Measurements from ENCODE around the gene SIGLEC1. TPM values are rescaled to one million over a fixed set of nuclear protein-coding genes. Genes with fewer than 3 reads are reported as not detected.

Gene SIGLEC1
- total RNA-seq = not detected in 2 replicates

DNA sequence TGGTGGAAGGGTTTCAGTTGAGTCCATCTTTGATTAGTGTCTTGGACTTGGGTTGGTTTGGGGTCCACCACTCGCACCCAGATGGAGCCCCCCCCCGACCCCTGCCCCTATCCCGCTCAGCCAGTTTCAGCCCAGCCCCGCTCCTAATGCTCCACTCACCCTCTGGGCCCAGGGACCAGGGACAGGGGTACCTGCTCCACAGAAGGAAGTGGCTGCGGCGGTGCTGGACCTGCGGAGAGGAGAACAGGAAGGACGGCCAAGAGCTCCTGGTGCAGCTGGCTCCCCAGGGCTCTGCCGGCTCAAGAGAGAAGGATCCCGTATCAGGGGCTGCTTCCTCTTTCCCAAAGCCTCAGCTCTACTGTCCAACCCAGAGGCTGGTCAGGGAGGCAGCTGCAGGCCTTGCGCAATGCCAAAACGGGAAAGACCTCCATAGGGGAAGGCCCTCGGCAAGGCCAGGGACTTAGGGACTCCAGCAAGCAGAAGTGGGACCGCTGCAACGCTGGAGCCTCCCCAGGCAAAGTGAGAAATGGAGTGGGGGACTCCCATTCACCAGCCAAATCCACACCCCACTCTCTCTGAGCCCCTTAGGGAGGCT, at the start of gene SIGLEC1:
TSS of gene SIGLEC1 (minus strand) at position 322 of the 595 bp plus-strand sequence. CDS start 5,472 bp downstream, outside the sequence.

DNA sequence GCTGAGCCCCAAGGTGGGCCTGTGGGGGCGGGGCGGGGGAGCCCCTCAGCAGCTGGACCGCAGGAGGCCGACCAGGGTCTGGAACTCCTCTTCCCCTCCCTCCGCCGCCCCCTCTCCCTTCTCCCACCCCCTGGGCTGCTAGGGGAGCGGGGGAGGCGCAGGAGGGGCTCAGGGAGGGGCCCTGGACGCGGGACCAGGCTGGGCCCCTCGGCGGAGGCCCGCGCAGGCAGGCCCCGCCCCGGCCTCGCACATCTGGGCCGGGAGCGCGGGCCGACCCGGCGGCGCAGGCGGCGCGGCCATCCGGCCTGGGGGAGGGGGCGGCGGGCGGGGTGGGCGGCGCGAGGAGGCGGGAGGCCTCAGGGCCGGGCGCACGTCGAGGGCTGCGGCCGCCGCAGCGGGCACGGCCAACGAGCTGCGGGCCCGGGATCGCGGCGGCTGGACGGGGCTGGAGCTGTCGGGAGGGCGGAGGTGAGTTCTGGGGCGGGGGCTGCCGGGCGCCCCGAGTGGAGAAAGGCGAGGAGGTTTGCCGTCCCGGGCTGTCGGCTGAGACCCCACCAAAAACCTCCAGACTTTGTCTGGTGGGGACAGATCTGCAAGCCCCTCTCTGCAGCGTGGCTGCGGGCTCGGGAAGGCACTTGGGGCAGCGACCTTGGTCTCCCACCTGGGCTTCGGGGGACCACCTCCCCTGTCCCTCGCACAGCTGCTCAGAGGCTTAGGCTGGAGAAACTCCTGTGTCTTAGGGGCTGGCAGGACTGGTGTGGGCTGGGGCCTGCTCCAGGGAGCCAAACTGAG, 20.1 kb upstream of the SIGLEC1 start, which contains the start of gene HSPA12B:
TSS of gene HSPA12B (plus strand) at position 359 of the 792 bp plus-strand sequence. CDS start 5,990 bp downstream, outside the sequence.

DNA sequence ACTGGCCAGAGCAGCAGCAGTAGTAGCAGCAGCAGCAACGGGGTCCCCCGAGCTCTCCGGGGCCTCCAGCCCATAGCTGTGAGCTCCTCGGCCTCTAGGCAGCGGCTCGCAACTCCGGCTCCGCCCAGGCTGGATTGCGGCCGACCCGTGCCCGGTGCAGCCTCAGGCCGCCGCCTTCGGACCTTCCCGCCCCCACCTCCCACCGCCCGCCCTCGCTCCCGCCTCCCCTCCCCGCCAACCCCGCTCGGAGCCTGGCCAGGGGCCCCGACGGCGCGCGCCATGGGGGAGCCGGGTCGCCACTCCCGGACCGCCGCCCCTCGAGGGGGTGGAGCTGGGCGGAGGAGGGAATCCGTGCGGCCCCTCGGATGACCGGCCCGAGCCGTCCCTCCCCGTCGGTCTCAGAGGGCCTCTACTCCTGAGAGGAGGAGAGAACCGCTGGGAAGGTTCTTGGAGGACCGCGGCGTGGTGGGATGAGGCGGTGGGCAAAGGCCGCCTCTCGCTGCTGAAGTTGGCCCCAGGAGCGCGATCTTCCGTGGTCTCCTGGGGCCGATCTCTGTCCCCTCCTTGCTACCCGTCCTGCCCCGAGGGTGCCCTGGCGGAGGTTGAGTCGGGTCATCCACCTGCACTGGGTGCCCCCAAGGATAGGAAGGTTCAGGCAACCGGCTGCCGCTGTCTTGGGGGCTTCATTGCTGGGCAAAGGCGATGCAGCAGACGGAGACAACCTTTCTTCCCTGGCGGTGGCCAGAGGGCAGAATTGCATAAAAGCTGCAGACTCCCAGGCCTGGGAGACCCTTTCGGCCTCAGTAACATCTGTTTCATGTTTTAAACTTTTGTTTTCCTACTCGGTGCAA, 30.2 kb downstream of the SIGLEC1 start, which contains the start of gene ADAM33:
TSS of gene ADAM33 (minus strand) at position 80 of the 851 bp plus-strand sequence. CDS start at position 74, 6 bp downstream.

DNA sequence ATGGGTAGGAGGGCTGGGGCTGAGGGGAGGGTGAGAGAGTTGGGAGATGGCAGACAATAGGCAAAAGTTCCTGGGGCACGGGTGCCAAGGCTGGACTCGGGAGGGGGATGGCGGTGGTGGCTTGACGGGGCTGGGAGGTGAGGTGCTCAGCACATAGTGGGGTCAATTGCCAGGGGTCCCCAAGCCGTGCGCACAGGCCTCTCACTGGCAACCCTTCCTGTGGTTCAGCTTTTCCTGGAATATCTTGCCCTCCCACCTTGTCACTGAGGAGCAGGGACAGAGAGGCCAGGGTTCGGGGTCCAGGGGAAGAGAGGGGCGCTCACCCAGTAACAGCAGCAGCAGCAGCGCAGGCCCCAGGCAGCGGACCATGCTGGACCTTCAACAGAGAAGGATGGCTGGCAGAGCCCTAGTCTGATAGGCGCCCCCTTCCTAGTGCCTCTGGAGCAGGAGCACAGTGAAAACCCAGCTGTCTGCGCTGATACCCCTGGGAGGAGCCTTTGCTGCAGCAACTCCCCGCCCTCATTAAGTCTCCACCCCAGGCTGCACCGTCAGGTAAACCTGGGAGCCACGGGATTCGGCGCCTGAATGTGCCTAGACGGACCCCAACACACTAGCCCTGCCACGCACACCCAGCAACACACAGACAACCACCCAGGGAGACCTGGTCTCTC, 49.2 kb downstream of the SIGLEC1 start, which contains the start of gene GFRA4:
TSS of gene GFRA4 (minus strand) at position 369 of the 671 bp plus-strand sequence. CDS start at position 369, 0 bp downstream.

Other genes starting within 250 kb of the SIGLEC1 start
- 52.3 and 91.4 TPM in 2 replicates for gene ATRN, start 241.6 kb downstream of the SIGLEC1 start, total RNA-seq
- gene GFRA4, start 49.2 kb downstream of the SIGLEC1 start, total RNA-seq = not detected in 2 replicates
- not detected in 2 replicates for gene ADAM33, start 30.6 kb downstream of the SIGLEC1 start, total RNA-seq
- not detected in 2 replicates for gene HSPA12B, start 20.1 kb upstream of the SIGLEC1 start, total RNA-seq
- gene ADISSP, start 55.2 kb upstream of the SIGLEC1 start, total RNA-seq = 16.1 and 16.9 TPM in 2 replicates
- 0.14 TPM in 1 of 2 replicates, not detected in the other for gene SPEF1, start 68.8 kb upstream of the SIGLEC1 start, total RNA-seq
- 67.3 and 88.3 TPM in 2 replicates for gene CENPB, start 74.1 kb upstream of the SIGLEC1 start, total RNA-seq
- 21.9 and 68.4 TPM in 2 replicates for gene CDC25B, start 83.7 kb upstream of the SIGLEC1 start, total RNA-seq
- gene AP5S1, start 107.9 kb upstream of the SIGLEC1 start, total RNA-seq = 10.9 and 11.3 TPM in 2 replicates
- 13.0 and 34.2 TPM in 2 replicates for gene MAVS, start 134.2 kb upstream of the SIGLEC1 start, total RNA-seq
- 35.9 and 45.9 TPM in 2 replicates for gene PANK2, start 176.8 kb upstream of the SIGLEC1 start, total RNA-seq

Data from nasal cavity respiratory epithelium epithelial cell of viscerocranial mucosa (primary cell).